ENCODE data around the gene ATP6AP2.

ATP6AP2 gene

GRCh38 chrX:40615976-40616375 is 35.2 kb downstream of the ATP6AP2 start:
- no peak for DNase-seq
- CTCF ChIA-PET, result no interaction called here
- Histone ChIP-seq H3K27me3 (replicated peaks in 2 of 5; ENCODE audit: control insufficient read depth in 4 of 5, insufficient read depth in 5 of 5, low read length in 4 of 5) (peaks cover 0 to 10% (median 0%) of the 10 kb centered on the region in 5 experiments), H3K36me3 (ENCODE audit: control insufficient read depth in 4 of 4, insufficient read depth in 4 of 4, low read length in 3 of 4) (no peaks in the 10 kb centered on the region), H3K4me3 (ENCODE audit: control insufficient read depth in 1 of 7, extremely low read depth in 1 of 7, insufficient read depth in 4 of 7, low read depth in 2 of 7, low read length in 6 of 7) (no peak overlapping the region), H3K9me3 (ENCODE audit: control extremely low read depth in 1 of 5, control insufficient read depth in 4 of 5, insufficient read depth in 2 of 5, low read depth in 1 of 5, low read length in 4 of 5) (no peaks in the 10 kb centered on the region), H3K4me1 (ENCODE audit: control extremely low read depth in 1 of 4, control insufficient read depth in 4 of 4, insufficient read depth in 4 of 4, low read length in 3 of 4) (no peaks in the 10 kb centered on the region), H3K27ac (ENCODE audit: insufficient read depth in 1 of 2, low read depth in 1 of 2, low read length in 2 of 2, poor library complexity in 1 of 2, severe bottlenecking in 2 of 2) (no peak overlapping the region)
- POLR2A ChIA-PET, result no interaction called here
- WGBS (ENCODE audit: insufficient coverage), result 80% methylated on average over 5 of the region's 9 CpGs

- Histone ChIP-seq H3K4me1 (ENCODE audit: control extremely low read depth in 1 of 4, control insufficient read depth in 4 of 4, insufficient read depth in 4 of 4, low read length in 3 of 4) (no peaks in the 10 kb centered on the region), H3K36me3 (ENCODE audit: control insufficient read depth in 4 of 4, insufficient read depth in 4 of 4, low read length in 3 of 4) (no peaks in the 10 kb centered on the region), H3K27me3 (replicated peaks in 2 of 5; ENCODE audit: control insufficient read depth in 4 of 5, insufficient read depth in 5 of 5, low read length in 4 of 5) (peaks cover 0 to 8% (median 0%) of the 10 kb centered on the region in 5 experiments), H3K27ac (ENCODE audit: insufficient read depth in 1 of 2, low read depth in 1 of 2, low read length in 2 of 2, poor library complexity in 1 of 2, severe bottlenecking in 2 of 2) (no peak overlapping the region), H3K4me3 (ENCODE audit: control insufficient read depth in 1 of 7, extremely low read depth in 1 of 7, insufficient read depth in 4 of 7, low read depth in 2 of 7, low read length in 6 of 7) (no peak overlapping the region), H3K9me3 (ENCODE audit: control extremely low read depth in 1 of 5, control insufficient read depth in 4 of 5, insufficient read depth in 2 of 5, low read depth in 1 of 5, low read length in 4 of 5) (no peaks in the 10 kb centered on the region)
- 98% methylated on average over 5 of the region's 7 CpGs for WGBS (ENCODE audit: insufficient coverage)
- ChIA-PET POLR2A (no interaction called here), CTCF (interaction anchor here (1.4 kb wide), 1 partner anchor 22 kb away, joined by 3 read pairs; no protein-coding TSS in a partner anchor)
- DNase-seq, result no peak
Measured at GRCh38 chrX:40617566-40617965, 36.8 kb downstream of the ATP6AP2 start.

- H3K27ac ChIP-seq (ENCODE audit: insufficient read depth in 1 of 2, low read depth in 1 of 2, low read length in 2 of 2, poor library complexity in 1 of 2, severe bottlenecking in 2 of 2), result no peak overlapping the region
- peaks cover 0 to 11% (median 0%) of the 10 kb centered on the region in 5 experiments for H3K9me3 ChIP-seq (ENCODE audit: control extremely low read depth in 1 of 5, control insufficient read depth in 4 of 5, insufficient read depth in 2 of 5, low read depth in 1 of 5, low read length in 4 of 5)
- peaks cover 0 to 8% (median 3%) of the 10 kb centered on the region in 4 experiments for H3K36me3 ChIP-seq (ENCODE audit: control insufficient read depth in 4 of 4, insufficient read depth in 4 of 4, low read length in 3 of 4)
- ChIA-PET POLR2A (no interaction called here), CTCF (interaction anchor here (1.5 kb wide), 1 partner anchor 10 kb away, joined by 3 read pairs; no protein-coding TSS in a partner anchor)
- no peak overlapping the region for H3K4me3 ChIP-seq (ENCODE audit: control insufficient read depth in 1 of 7, extremely low read depth in 1 of 7, insufficient read depth in 4 of 7, low read depth in 2 of 7, low read length in 6 of 7)
- H3K4me1 ChIP-seq (ENCODE audit: control extremely low read depth in 1 of 4, control insufficient read depth in 4 of 4, insufficient read depth in 4 of 4, low read length in 3 of 4), result no peaks in the 10 kb centered on the region
- 88% methylated on average over 14 of the region's 18 CpGs for whole genome bisulfite sequencing (ENCODE audit: insufficient coverage)
- no peak for DNase-seq
- peaks cover 0 to 32% (median 0%) of the 10 kb centered on the region in 5 experiments for H3K27me3 ChIP-seq (replicated peaks in 2 of 5; ENCODE audit: control insufficient read depth in 4 of 5, insufficient read depth in 5 of 5, low read length in 4 of 5)
Measured at GRCh38 chrX:40622479-40623138, 41.8 kb downstream of the ATP6AP2 start.

GRCh38 chrX:40623139-40623536 is 42.4 kb downstream of the ATP6AP2 start, which contains the start of gene MPC1L:
Gene MPC1L (plus strand): TSS chrX:40623428. CDS start chrX:40623566, 138 bp downstream.
- POLR2A ChIA-PET, result no interaction called here
- Histone ChIP-seq H3K4me3 (ENCODE audit: control insufficient read depth in 1 of 7, extremely low read depth in 1 of 7, insufficient read depth in 4 of 7, low read depth in 2 of 7, low read length in 6 of 7) (no peak within 1 kb of the TSS), H3K9me3 (ENCODE audit: control extremely low read depth in 1 of 5, control insufficient read depth in 4 of 5, insufficient read depth in 2 of 5, low read depth in 1 of 5, low read length in 4 of 5) (peaks cover 0 to 11% (median 0%) of the 10 kb centered on the region in 5 experiments), H3K27ac (ENCODE audit: insufficient read depth in 1 of 2, low read depth in 1 of 2, low read length in 2 of 2, poor library complexity in 1 of 2, severe bottlenecking in 2 of 2) (no peak within 1 kb of the TSS), H3K4me1 (ENCODE audit: control extremely low read depth in 1 of 4, control insufficient read depth in 4 of 4, insufficient read depth in 4 of 4, low read length in 3 of 4) (no peaks in the 10 kb centered on the region), H3K36me3 (ENCODE audit: control insufficient read depth in 4 of 4, insufficient read depth in 4 of 4, low read length in 3 of 4) (peaks cover 0 to 9% (median 5%) of the 10 kb centered on the region in 4 experiments), H3K27me3 (replicated peaks in 2 of 5; ENCODE audit: control insufficient read depth in 4 of 5, insufficient read depth in 5 of 5, low read length in 4 of 5) (peaks cover 0 to 30% (median 0%) of the 10 kb centered on the region in 5 experiments)
- DNase-seq, result no peak
- WGBS (ENCODE audit: insufficient coverage), result 87% methylated on average over 38 of the region's 38 CpGs
- CTCF ChIA-PET, result no interaction called here

- POLR2A ChIA-PET, result interaction anchor here (0.6 kb wide), 1 partner anchor 43 kb away, joined by 3 read pairs; the partner anchor contains the start of gene ATP6AP2
- Histone ChIP-seq H3K27me3 (replicated peaks in 2 of 5; ENCODE audit: control insufficient read depth in 4 of 5, insufficient read depth in 5 of 5, low read length in 4 of 5) (peaks cover 0 to 29% (median 0%) of the 10 kb centered on the region in 5 experiments), H3K36me3 (ENCODE audit: control insufficient read depth in 4 of 4, insufficient read depth in 4 of 4, low read length in 3 of 4) (peaks cover 2 to 14% (median 8%) of the 10 kb centered on the region in 4 experiments), H3K4me3 (ENCODE audit: control insufficient read depth in 1 of 7, extremely low read depth in 1 of 7, insufficient read depth in 4 of 7, low read depth in 2 of 7, low read length in 6 of 7) (no peak overlapping the region), H3K4me1 (ENCODE audit: control extremely low read depth in 1 of 4, control insufficient read depth in 4 of 4, insufficient read depth in 4 of 4, low read length in 3 of 4) (no peaks in the 10 kb centered on the region), H3K27ac (ENCODE audit: insufficient read depth in 1 of 2, low read depth in 1 of 2, low read length in 2 of 2, poor library complexity in 1 of 2, severe bottlenecking in 2 of 2) (no peak overlapping the region), H3K9me3 (ENCODE audit: control extremely low read depth in 1 of 5, control insufficient read depth in 4 of 5, insufficient read depth in 2 of 5, low read depth in 1 of 5, low read length in 4 of 5) (peaks cover 0 to 11% (median 0%) of the 10 kb centered on the region in 5 experiments)
- no peak for DNase-seq
- CTCF ChIA-PET, result no interaction called here
- 87% methylated on average over 32 of the region's 32 CpGs for WGBS (ENCODE audit: insufficient coverage)
Measured at GRCh38 chrX:40623665-40624064, 42.9 kb downstream of the ATP6AP2 start.

GRCh38 chrX:40625294-40625693 is 44.5 kb downstream of the ATP6AP2 start:
- whole genome bisulfite sequencing (ENCODE audit: insufficient coverage), result 100% methylated on average over 3 of the region's 4 CpGs
- Histone ChIP-seq H3K4me1 (ENCODE audit: control extremely low read depth in 1 of 4, control insufficient read depth in 4 of 4, insufficient read depth in 4 of 4, low read length in 3 of 4) (no peaks in the 10 kb centered on the region), H3K27ac (ENCODE audit: insufficient read depth in 1 of 2, low read depth in 1 of 2, low read length in 2 of 2, poor library complexity in 1 of 2, severe bottlenecking in 2 of 2) (no peak overlapping the region), H3K4me3 (ENCODE audit: control insufficient read depth in 1 of 7, extremely low read depth in 1 of 7, insufficient read depth in 4 of 7, low read depth in 2 of 7, low read length in 6 of 7) (no peak overlapping the region), H3K27me3 (replicated peaks in 2 of 5; ENCODE audit: control insufficient read depth in 4 of 5, insufficient read depth in 5 of 5, low read length in 4 of 5) (peaks cover 0 to 29% (median 0%) of the 10 kb centered on the region in 5 experiments), H3K36me3 (ENCODE audit: control insufficient read depth in 4 of 4, insufficient read depth in 4 of 4, low read length in 3 of 4) (peaks cover 4 to 26% (median 15%) of the 10 kb centered on the region in 4 experiments), H3K9me3 (ENCODE audit: control extremely low read depth in 1 of 5, control insufficient read depth in 4 of 5, insufficient read depth in 2 of 5, low read depth in 1 of 5, low read length in 4 of 5) (peaks cover 0 to 11% (median 0%) of the 10 kb centered on the region in 5 experiments)
- no peak for DNase-seq
- CTCF ChIA-PET, result interaction anchor here (0.9 kb wide), 1 partner anchor 81 kb away, joined by 3 read pairs; no protein-coding TSS in a partner anchor
- POLR2A ChIA-PET, result no interaction called here

- DNase-seq, result no peak
- ChIA-PET POLR2A (no interaction called here), CTCF (interaction anchor here (1.0 kb wide), 1 partner anchor 59 kb away, joined by 3 read pairs; no protein-coding TSS in a partner anchor)
Measured at GRCh38 chrX:40628506-40628905, 47.7 kb downstream of the ATP6AP2 start.

More at GRCh38 chrX:40628506-40628905, 47.7 kb downstream of the ATP6AP2 start:
- 100% methylated on average over 4 of the region's 5 CpGs for WGBS (ENCODE audit: insufficient coverage)
- Histone ChIP-seq H3K27me3 (replicated peaks in 2 of 5; ENCODE audit: control insufficient read depth in 4 of 5, insufficient read depth in 5 of 5, low read length in 4 of 5) (peaks cover 0 to 27% (median 0%) of the 10 kb centered on the region in 5 experiments), H3K4me3 (ENCODE audit: control insufficient read depth in 1 of 7, extremely low read depth in 1 of 7, insufficient read depth in 4 of 7, low read depth in 2 of 7, low read length in 6 of 7) (no peak overlapping the region), H3K4me1 (ENCODE audit: control extremely low read depth in 1 of 4, control insufficient read depth in 4 of 4, insufficient read depth in 4 of 4, low read length in 3 of 4) (no peaks in the 10 kb centered on the region), H3K36me3 (ENCODE audit: control insufficient read depth in 4 of 4, insufficient read depth in 4 of 4, low read length in 3 of 4) (peaks cover 6 to 51% (median 30%) of the 10 kb centered on the region in 4 experiments), H3K27ac (ENCODE audit: insufficient read depth in 1 of 2, low read depth in 1 of 2, low read length in 2 of 2, poor library complexity in 1 of 2, severe bottlenecking in 2 of 2) (no peak overlapping the region), H3K9me3 (ENCODE audit: control extremely low read depth in 1 of 5, control insufficient read depth in 4 of 5, insufficient read depth in 2 of 5, low read depth in 1 of 5, low read length in 4 of 5) (peaks cover 0 to 4% (median 0%) of the 10 kb centered on the region in 5 experiments)

Data from common myeloid progenitor, CD34-positive (primary cell).